Hypothalamus (tissue), 51 donors: ENCODE data around the gene ITM2B.
A peak's percentile ranks its signal among the peaks of the same experiment; 100 is the strongest.
"Not testable (repeated sequence)": the region's sequence is repeated elsewhere in the genome, so short reads cannot be mapped to it uniquely, and the experiment has no call there.

Experiments
- DNase-seq, 51 donors: peaks; one replicate each; lab custom pipeline; 2025; lab: John Stamatoyannopoulos, UW

ITM2B gene

GRCh38 chr13:48233046-48233888 lies at the start of gene ITM2B:
ITM2B (plus strand) TSS chr13:48233206; CDS start chr13:48233361, 155 bp downstream.
- DNase-seq, result peak in 49 of 51 donors; percentile 33 to 88 (median 72)

GRCh38 chr13:48184260-48184659 lies 48.7 kb upstream of the ITM2B start:
- DNase-seq, result no peak

GRCh38 chr13:48185018-48185417 lies 48.0 kb upstream of the ITM2B start:
- DNase-seq, result no peak

- DNase-seq, result no peak
Observed at GRCh38 chr13:48186722-48187121, 46.3 kb upstream of the ITM2B start.

GRCh38 chr13:48188131-48188530 lies 44.9 kb upstream of the ITM2B start:
- no peak for DNase-seq

- no peak for DNase-seq
Observed at GRCh38 chr13:48188601-48189000, 44.4 kb upstream of the ITM2B start.

- DNase-seq, result no peak
Observed at GRCh38 chr13:48189171-48189570, 43.8 kb upstream of the ITM2B start.

- DNase-seq, result no peak
Observed at GRCh38 chr13:48192411-48192935, 40.5 kb upstream of the ITM2B start.

- no peak for DNase-seq
Observed at GRCh38 chr13:48194379-48194754, 38.6 kb upstream of the ITM2B start.

GRCh38 chr13:48199404-48199946 lies 33.5 kb upstream of the ITM2B start:
- no peak for DNase-seq

GRCh38 chr13:48201044-48201443 lies 32.0 kb upstream of the ITM2B start:
- DNase-seq, result no peak

- DNase-seq, result not testable (repeated sequence)
Observed at GRCh38 chr13:48207207-48207606, 25.8 kb upstream of the ITM2B start.

- no peak for DNase-seq
Observed at GRCh38 chr13:48210178-48210577, 22.8 kb upstream of the ITM2B start.

- no peak for DNase-seq
Observed at GRCh38 chr13:48214519-48215121, 18.4 kb upstream of the ITM2B start.

- not testable (repeated sequence) for DNase-seq
Observed at GRCh38 chr13:48215511-48216203, 17.3 kb upstream of the ITM2B start.

GRCh38 chr13:48216204-48216711 lies 16.7 kb upstream of the ITM2B start:
- DNase-seq, result no peak

- no peak for DNase-seq
Observed at GRCh38 chr13:48220592-48220980, 12.4 kb upstream of the ITM2B start.

GRCh38 chr13:48220981-48221685 lies 11.9 kb upstream of the ITM2B start:
- DNase-seq, result peak in 1 of 51 donors; percentile 20

- DNase-seq, result peak in 1 of 51 donors; percentile 20
Observed at GRCh38 chr13:48221686-48222187, 11.3 kb upstream of the ITM2B start.
